GM21717 (cell line): Measurements from ENCODE around the gene CDK14.
"Not testable (repeated sequence)": the region's sequence is repeated elsewhere in the genome, so short reads cannot be mapped to it uniquely, and the experiment has no call there.

ENCODE experiments used
- ATAC-seq: cut with Tn5 transposase; IDR thresholded peaks from one replicate; pipeline ENCODE4 v1.9.1; 2021; ENCODE audit warnings: mild to moderate bottlenecking, moderate library complexity; ENCODE audit not compliant: unreplicated experiment

The CDK14 gene

DNA sequence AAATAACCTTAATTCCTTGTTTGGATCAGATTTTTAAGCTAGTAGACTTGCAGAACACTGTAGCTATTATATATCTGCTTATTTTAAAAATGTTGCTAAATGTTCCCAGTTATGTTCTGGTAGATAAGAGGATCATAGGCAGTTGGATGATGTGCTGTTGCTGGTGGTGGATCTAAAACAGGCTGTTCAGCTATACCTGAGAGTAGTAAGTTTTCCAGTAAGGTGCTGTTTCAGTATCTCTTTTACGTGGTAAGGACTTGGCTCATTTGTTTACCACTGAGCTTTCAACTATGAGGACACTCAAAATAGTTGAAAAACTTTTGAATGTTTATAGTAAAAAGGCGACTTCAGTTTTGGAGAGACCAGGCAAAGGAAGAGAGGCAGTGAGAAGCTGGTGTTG is 180.9 kb downstream of the CDK14 start:
- peak; percentile 99 for ATAC-seq

GRCh38 chr7:90777465-90777864 is 181.3 kb downstream of the CDK14 start:
- peak; percentile 37 for ATAC-seq

DNA sequence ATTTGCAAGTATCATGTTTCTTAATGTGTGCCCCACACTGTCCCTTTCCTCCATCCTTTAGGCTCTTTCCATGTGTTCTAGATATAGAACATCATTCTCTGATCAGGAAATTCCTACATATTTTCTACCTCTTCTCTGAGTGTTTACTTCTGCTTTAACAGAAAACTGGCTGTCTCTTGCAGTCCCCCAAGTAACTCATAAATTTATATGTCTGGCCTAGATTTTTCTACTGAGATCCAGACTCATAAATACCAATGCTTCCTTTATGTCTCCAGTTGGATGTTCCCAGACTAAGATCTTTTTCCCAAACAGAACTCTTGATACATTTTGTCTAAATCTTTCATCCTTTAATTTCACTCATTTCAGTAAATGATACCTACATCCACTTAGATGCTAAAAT is 181.8 kb downstream of the CDK14 start:
- ATAC-seq: no peak

GRCh38 chr7:90788052-90788451 is 191.9 kb downstream of the CDK14 start:
- ATAC-seq: no peak

- ATAC-seq: no peak
Measured at GRCh38 chr7:90789736-90790306, 193.7 kb downstream of the CDK14 start.

GRCh38 chr7:90791596-90791995 is 195.5 kb downstream of the CDK14 start:
- no peak for ATAC-seq

DNA sequence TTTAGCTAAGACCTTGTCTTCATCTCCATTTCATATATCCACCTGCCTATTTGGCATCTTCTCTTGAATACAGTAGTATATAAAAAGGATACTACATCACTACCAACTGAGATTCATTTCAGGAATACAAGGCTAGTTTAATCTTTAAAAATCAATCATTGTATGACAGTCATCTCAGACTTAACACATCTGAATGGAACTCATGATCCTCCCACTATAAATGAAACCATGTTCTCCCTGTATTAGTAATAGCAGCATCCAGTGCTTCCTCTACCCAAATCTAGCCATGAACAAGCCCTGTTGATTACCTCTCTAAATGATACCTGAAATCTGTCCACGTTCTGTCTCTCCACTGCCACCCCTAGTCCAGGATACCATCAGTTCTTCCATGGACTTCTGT is 196.2 kb downstream of the CDK14 start:
- no peak for ATAC-seq

GRCh38 chr7:90794234-90794633 is 198.1 kb downstream of the CDK14 start:
- not testable (repeated sequence) for ATAC-seq

DNA sequence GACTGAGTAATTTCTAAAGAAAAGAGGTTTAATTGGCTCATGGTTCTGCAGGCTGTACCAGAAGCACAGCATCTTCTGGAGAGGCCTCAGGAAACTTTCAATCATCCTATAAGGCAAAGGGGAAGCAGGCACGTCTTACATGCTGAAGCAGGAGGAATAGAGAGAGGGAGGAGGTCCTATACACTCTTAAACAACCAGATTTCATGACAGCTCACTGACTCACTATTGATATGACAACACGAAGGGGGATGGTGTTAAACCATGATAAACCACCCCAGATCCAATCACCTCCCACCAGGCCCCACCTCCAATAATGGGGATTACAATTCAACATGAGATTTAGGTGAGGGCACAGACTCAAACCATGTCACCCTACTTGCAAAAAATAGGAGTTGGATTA is 201.5 kb downstream of the CDK14 start:
- no peak for ATAC-seq

DNA sequence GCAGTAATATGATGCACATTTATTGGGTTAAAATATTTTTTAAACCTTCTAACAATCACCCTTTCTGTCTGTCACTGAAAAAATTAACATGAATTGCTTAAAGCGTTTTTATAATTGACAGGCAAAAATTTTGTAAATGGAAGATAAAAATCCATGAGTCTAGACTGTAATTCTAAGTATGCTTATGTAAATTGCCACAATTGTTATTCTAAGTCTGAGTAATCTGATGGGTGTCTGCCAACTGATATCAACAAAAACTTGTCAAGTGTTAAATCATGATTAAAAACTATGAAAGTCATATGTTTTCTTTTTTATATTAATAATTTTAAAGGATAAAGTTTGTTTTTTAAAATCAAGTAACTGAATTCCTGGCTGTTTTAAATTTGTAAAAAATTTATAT is 208.2 kb downstream of the CDK14 start:
- ATAC-seq: no peak

DNA sequence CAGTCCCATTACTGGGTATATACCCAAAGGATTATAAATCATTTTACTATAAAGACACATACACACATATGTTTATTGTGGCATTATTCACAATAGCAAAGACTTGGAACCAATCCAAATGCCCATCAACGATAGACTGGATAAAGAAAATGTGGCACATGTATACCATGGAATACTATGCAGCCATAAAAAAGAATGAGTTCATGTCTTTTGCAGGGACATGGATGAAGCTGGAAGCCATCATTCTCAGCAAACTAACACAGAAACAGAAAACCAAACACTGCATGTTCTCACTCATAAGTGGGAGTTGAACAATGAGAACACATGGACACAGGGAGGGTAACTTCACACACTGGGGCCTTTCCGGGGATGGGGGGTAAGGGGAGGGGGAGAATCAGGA is 219.4 kb downstream of the CDK14 start:
- ATAC-seq: not testable (repeated sequence)

DNA sequence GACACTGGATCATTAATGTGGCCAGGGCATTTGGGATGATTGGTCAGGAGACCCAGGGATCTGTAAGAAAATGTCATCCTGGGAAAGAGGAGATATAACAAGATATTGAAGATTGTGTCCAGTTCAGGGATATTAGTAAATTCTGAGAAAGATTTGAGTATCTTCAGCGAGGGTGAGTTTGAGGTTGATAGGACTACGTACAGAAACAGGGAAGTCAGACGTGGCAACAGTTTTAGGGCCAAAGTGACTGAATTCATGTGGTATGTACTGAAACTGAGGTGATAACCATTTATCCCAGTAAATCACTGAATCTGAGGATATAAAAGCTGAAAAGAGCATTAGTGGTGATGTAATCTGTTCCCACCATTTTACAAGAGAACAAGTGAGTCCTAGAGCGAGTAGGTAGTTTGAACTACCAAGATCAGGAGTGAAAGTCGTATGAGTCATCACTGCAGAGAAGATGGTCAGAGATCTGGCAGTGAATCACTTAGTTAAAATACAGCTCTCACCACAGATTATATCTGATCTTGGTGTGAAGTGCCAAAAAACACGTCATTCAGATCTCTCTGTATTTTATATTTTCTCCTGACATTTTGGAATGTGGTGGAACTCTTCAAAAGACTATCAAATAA is 220.5 kb downstream of the CDK14 start:
- ATAC-seq: peak; percentile 99

- ATAC-seq: no peak
Measured at GRCh38 chr7:90817151-90817550, 221.0 kb downstream of the CDK14 start.

DNA sequence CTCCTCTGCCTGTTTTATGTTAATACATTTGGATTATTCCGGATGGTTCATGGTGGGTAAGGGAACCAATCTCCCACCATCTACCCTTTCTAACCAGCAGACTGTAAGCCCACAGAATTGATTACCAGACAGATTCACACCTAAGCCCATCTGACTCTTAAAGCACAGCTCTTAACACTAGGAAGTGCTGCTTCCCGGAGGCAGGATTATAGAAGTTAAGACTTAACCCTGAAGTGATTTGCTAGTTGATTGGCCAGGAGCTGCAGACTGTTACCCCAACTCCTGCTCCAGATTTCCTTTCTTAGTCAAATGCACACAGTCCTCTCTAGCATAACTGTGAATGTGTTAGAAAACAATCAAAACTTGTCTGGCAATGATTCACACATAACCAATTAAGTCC is 221.7 kb downstream of the CDK14 start:
- no peak for ATAC-seq

GRCh38 chr7:90818341-90818740 is 222.2 kb downstream of the CDK14 start:
- ATAC-seq: no peak

GRCh38 chr7:90821961-90822620 is 226.0 kb downstream of the CDK14 start:
- ATAC-seq: no peak

- ATAC-seq: no peak
Measured at GRCh38 chr7:90824386-90825307, 228.5 kb downstream of the CDK14 start.

GRCh38 chr7:90825779-90826178 is 229.7 kb downstream of the CDK14 start:
- ATAC-seq: no peak

- no peak for ATAC-seq
Measured at GRCh38 chr7:90828601-90829000, 232.5 kb downstream of the CDK14 start.

GRCh38 chr7:90830308-90830707 is 234.2 kb downstream of the CDK14 start:
- ATAC-seq: no peak

- no peak for ATAC-seq
Measured at GRCh38 chr7:90832726-90833125, 236.6 kb downstream of the CDK14 start.
